GM23338 (cell line): ENCODE measurements around the gene CGGBP1. TPM values are rescaled to one million over a fixed set of nuclear protein-coding genes. Genes with fewer than 3 reads are reported as not detected.

Experiments
- ATAC-seq: fragments of 200-7000 bp; cut with Tn5 transposase; 3 replicates; pipeline ENCODE4 v1.9.1; 2020
- DNase-seq: peaks from one replicate; pipeline ENCODE4 v3.0.0-alpha.2; 2015; ENCODE audit warnings: low spot score
- H2AFZ ChIP-seq: fragments of 200-600 bp; sonication (generic); 2 replicates; pipeline ENCODE4 v1.8.0; 2016; ENCODE audit warnings: antibody characterized with exemption, mild to moderate bottlenecking, moderate library complexity
- H3F3A ChIP-seq: fragments of 200-600 bp; sonication (generic); replicated peaks from 2 replicates; pipeline ENCODE4 v1.8.0; 2017; ENCODE audit warnings: antibody characterized with exemption, mixed run types, low read depth
- H3K27ac ChIP-seq: fragments of 200-600 bp; sonication (generic); 2 replicates; pipeline ENCODE4 v1.6.1; 2016; ENCODE audit warnings: low read depth
- H3K27me3 ChIP-seq: fragments of 200-600 bp; sonication (generic); 2 replicates; pipeline ENCODE4 v1.8.0; 2016; ENCODE audit warnings: mild to moderate bottlenecking, mixed run types, moderate library complexity; ENCODE audit not compliant: insufficient read depth
- H3K36me3 ChIP-seq: fragments of 200-600 bp; sonication (generic); 2 replicates; pipeline ENCODE4 v1.8.0; 2016; ENCODE audit warnings: mild to moderate bottlenecking; ENCODE audit not compliant: insufficient read depth
- H3K4me1 ChIP-seq: fragments of 200-600 bp; sonication (generic); 2 replicates; pipeline ENCODE4 v1.8.0; 2016; ENCODE audit warnings: mild to moderate bottlenecking, moderate library complexity; ENCODE audit not compliant: insufficient read depth
- H3K4me2 ChIP-seq: fragments of 200-600 bp; sonication (generic); 2 replicates; pipeline ENCODE4 v1.7.1; 2017; ENCODE audit warnings: mixed run types
- H3K4me3 ChIP-seq: fragments of 200-600 bp; sonication (generic); 2 replicates; pipeline ENCODE4 v1.6.1; 2016; ENCODE audit warnings: mixed run types
- H3K79me2 ChIP-seq: fragments of 200-600 bp; sonication (generic); replicated peaks from 2 replicates; pipeline ENCODE4 v1.8.0; 2017; ENCODE audit warnings: mild to moderate bottlenecking; ENCODE audit not compliant: insufficient read depth
- H3K9me2 ChIP-seq: fragments of 200-600 bp; sonication (generic); 2 replicates; pipeline ENCODE4 v1.8.0; 2017; ENCODE audit not compliant: insufficient read depth
- H4K20me1 ChIP-seq: fragments of 200-600 bp; sonication (generic); replicated peaks from 2 replicates; pipeline ENCODE4 v1.8.0; 2017; ENCODE audit warnings: mild to moderate bottlenecking; ENCODE audit not compliant: insufficient read depth
- H3K27ac Mint-ChIP-seq: 2 replicates; pipeline ENCODE4 v1.8.0; 2020; ENCODE audit warnings: inconsistent platforms, mild to moderate bottlenecking, moderate library complexity, mixed read lengths
- H3K27me3 Mint-ChIP-seq: 3 replicates; pipeline ENCODE4 v1.8.0; 2022; ENCODE audit warnings: low read depth, mild to moderate bottlenecking, moderate library complexity, mixed read lengths, inconsistent platforms; ENCODE audit not compliant: insufficient read depth, poor library complexity
- H3K36me3 Mint-ChIP-seq: 3 replicates; pipeline ENCODE4 v1.8.0; 2021; ENCODE audit warnings: low read depth, mild to moderate bottlenecking, inconsistent platforms, moderate library complexity, mixed read lengths
- H3K4me1 Mint-ChIP-seq: 3 replicates; pipeline ENCODE4 v1.8.0; 2020; ENCODE audit warnings: mild to moderate bottlenecking, inconsistent platforms, mixed read lengths
- H3K4me3 Mint-ChIP-seq: 3 replicates; pipeline ENCODE4 v1.8.0; 2021; ENCODE audit warnings: moderate library complexity, mild to moderate bottlenecking, inconsistent platforms, mixed read lengths
- H3K9me3 Mint-ChIP-seq: 3 replicates; pipeline ENCODE4 v1.8.0; 2020; ENCODE audit warnings: moderate library complexity, mild to moderate bottlenecking, inconsistent platforms, mixed read lengths
- CTCF ChIP-seq, 2 experiments: fragments of 200-600 bp in 1 of 2; sonication (generic) in 1 of 2; conservative IDR thresholded peaks; 2 replicates each; pipeline versions ENCODE4 v1.5.1 to v1.6.1; 2016 to 2017; ENCODE audit warnings: antibody characterized with exemption in 2 of 2, low read depth in 2 of 2, mild to moderate bottlenecking in 2 of 2, moderate library complexity in 1 of 2
- ETS1 ChIP-seq: IDR thresholded peaks from 2 replicates; pipeline ENCODE4 v1.6.1; 2016; ENCODE audit warnings: antibody characterized with exemption
- EZH2phosphoT487 ChIP-seq: fragments of 200-600 bp; sonication (generic); IDR thresholded peaks from one replicate; pipeline ENCODE4 v1.8.1; 2018; ENCODE audit warnings: antibody characterized with exemption; ENCODE audit not compliant: unreplicated experiment
- POLR2AphosphoS5 ChIP-seq: IDR thresholded peaks from 2 replicates; pipeline ENCODE4 v1.6.1; 2016; ENCODE audit warnings: antibody characterized with exemption, low read depth
- REST ChIP-seq: IDR thresholded peaks from one replicate; pipeline ENCODE4 v1.6.1; 2018; ENCODE audit warnings: antibody characterized with exemption; ENCODE audit not compliant: unreplicated experiment
- polyA plus RNA-seq: library from polyadenylated mRNA; unstranded; fragments of >200 nt; fragmentation: Nextera tagmentation; extraction: Ambion mirVana; gene quantifications from 2 replicates; pipeline ENCODE4 v1.2.1, GENCODE V29; 2016
- total RNA-seq: library from RNA; depleted of rRNA; stranded (reverse); fragments of >200 nt; shearing (Covaris generic); gene quantifications from 2 replicates; pipeline ENCODE4 v1.2.3, GENCODE V29; 2014
- TF ChIP-seq, protein P1 (sequence below): fragments of 250-450 bp; sonication (Bioruptor Pico); IDR thresholded peaks from 2 replicates; pipeline ENCODE4 v1.5.0; 2020; ENCODE audit warnings: mild to moderate bottlenecking, moderate library complexity

The CGGBP1 gene
- total and polyA plus RNA-seq, 2 experiments from 2014 or later = 55.5 to 63.5 TPM

DNA sequence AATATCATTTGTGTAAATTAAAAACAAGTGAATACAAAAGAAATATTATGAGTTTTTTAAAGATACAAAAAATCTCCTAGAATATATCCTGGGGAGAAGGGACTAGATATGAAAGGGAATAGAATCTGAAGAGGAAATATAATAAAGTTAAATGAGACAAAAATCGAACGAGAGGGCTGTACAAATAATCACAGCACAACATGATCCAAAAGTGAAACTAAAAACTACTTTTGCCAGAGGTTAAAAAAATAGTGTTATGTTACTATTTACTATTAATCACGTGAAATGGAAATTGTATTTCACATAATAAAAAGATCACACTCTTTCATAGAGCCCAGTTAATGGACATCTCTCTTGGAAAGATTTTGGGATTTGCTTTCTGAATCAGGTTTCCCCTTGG is 28.6 kb downstream of the CGGBP1 start:
- DNase-seq (no peak), ATAC-seq (no peak)
- Histone ChIP-seq H3K27ac (no peak overlapping the region), H3K4me3 (no peak overlapping the region), H3K79me2 (no peaks in the 10 kb centered on the region), H3K4me1 (no peaks in the 10 kb centered on the region), H3F3A (no peaks in the 10 kb centered on the region), H3K4me2 (no peak overlapping the region), H2AFZ (no peak overlapping the region), H3K27me3 (no peaks in the 10 kb centered on the region), H3K36me3 (no peaks in the 10 kb centered on the region), H3K9me2 (no peaks in the 10 kb centered on the region), H4K20me1 (no peaks in the 10 kb centered on the region)
- Mint-ChIP-seq H3K36me3 (no peaks in the 10 kb centered on the region), H3K4me1 (peaks cover 3% of the 10 kb centered on the region; the same call in 1 of the 3 replicates), H3K4me3 (no peak overlapping the region), H3K9me3 (peaks cover 6% of the 10 kb centered on the region), H3K27me3 (peaks cover 2% of the 10 kb centered on the region), H3K27ac (no peak overlapping the region)
- TF ChIP-seq CTCF (conservative IDR thresholded peaks at IDR 0.05; ENCODE audit: low read depth in 2 of 2) = no peak

DNA sequence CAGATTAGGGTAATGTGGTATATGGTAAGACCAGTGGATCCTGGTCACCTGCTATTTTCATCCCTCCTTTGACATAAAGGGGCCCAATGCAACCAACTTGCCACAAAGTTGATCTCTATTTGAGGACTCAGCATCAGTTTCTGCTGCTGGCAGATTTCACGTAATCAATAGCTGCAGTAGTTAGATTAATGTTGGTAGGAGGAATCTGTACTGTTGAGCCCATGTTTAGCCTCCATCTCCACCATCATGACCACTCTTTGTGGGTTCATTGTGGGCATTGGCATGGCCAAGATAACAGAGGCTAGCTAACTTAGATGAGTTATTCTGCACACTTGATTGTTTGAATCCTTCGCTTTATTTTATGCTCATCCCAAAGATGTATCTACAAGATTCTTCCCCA is 29.9 kb downstream of the CGGBP1 start:
- H3K27ac Mint-ChIP-seq = no peak overlapping the region
- Histone ChIP-seq H3K79me2 (no peaks in the 10 kb centered on the region), H3K27me3 (no peaks in the 10 kb centered on the region), H2AFZ (no peak overlapping the region), H4K20me1 (no peaks in the 10 kb centered on the region), H3F3A (no peaks in the 10 kb centered on the region), H3K4me1 (no peaks in the 10 kb centered on the region), H3K4me3 (no peak overlapping the region), H3K9me2 (no peaks in the 10 kb centered on the region), H3K4me2 (no peak overlapping the region), H3K27ac (no peak overlapping the region), H3K36me3 (no peaks in the 10 kb centered on the region)
- peaks cover 2% of the 10 kb centered on the region for H3K27me3 Mint-ChIP-seq
- no peak for ATAC-seq
- no peaks in the 10 kb centered on the region for H3K36me3 Mint-ChIP-seq
- H3K4me3 Mint-ChIP-seq = no peak overlapping the region
- peaks cover 3% of the 10 kb centered on the region; the same call in 1 of the 3 replicates for H3K4me1 Mint-ChIP-seq
- H3K9me3 Mint-ChIP-seq = peaks cover 6% of the 10 kb centered on the region
- no peak for TF ChIP-seq REST
- TF ChIP-seq ETS1 = no peak
- TF ChIP-seq, protein P1, sequence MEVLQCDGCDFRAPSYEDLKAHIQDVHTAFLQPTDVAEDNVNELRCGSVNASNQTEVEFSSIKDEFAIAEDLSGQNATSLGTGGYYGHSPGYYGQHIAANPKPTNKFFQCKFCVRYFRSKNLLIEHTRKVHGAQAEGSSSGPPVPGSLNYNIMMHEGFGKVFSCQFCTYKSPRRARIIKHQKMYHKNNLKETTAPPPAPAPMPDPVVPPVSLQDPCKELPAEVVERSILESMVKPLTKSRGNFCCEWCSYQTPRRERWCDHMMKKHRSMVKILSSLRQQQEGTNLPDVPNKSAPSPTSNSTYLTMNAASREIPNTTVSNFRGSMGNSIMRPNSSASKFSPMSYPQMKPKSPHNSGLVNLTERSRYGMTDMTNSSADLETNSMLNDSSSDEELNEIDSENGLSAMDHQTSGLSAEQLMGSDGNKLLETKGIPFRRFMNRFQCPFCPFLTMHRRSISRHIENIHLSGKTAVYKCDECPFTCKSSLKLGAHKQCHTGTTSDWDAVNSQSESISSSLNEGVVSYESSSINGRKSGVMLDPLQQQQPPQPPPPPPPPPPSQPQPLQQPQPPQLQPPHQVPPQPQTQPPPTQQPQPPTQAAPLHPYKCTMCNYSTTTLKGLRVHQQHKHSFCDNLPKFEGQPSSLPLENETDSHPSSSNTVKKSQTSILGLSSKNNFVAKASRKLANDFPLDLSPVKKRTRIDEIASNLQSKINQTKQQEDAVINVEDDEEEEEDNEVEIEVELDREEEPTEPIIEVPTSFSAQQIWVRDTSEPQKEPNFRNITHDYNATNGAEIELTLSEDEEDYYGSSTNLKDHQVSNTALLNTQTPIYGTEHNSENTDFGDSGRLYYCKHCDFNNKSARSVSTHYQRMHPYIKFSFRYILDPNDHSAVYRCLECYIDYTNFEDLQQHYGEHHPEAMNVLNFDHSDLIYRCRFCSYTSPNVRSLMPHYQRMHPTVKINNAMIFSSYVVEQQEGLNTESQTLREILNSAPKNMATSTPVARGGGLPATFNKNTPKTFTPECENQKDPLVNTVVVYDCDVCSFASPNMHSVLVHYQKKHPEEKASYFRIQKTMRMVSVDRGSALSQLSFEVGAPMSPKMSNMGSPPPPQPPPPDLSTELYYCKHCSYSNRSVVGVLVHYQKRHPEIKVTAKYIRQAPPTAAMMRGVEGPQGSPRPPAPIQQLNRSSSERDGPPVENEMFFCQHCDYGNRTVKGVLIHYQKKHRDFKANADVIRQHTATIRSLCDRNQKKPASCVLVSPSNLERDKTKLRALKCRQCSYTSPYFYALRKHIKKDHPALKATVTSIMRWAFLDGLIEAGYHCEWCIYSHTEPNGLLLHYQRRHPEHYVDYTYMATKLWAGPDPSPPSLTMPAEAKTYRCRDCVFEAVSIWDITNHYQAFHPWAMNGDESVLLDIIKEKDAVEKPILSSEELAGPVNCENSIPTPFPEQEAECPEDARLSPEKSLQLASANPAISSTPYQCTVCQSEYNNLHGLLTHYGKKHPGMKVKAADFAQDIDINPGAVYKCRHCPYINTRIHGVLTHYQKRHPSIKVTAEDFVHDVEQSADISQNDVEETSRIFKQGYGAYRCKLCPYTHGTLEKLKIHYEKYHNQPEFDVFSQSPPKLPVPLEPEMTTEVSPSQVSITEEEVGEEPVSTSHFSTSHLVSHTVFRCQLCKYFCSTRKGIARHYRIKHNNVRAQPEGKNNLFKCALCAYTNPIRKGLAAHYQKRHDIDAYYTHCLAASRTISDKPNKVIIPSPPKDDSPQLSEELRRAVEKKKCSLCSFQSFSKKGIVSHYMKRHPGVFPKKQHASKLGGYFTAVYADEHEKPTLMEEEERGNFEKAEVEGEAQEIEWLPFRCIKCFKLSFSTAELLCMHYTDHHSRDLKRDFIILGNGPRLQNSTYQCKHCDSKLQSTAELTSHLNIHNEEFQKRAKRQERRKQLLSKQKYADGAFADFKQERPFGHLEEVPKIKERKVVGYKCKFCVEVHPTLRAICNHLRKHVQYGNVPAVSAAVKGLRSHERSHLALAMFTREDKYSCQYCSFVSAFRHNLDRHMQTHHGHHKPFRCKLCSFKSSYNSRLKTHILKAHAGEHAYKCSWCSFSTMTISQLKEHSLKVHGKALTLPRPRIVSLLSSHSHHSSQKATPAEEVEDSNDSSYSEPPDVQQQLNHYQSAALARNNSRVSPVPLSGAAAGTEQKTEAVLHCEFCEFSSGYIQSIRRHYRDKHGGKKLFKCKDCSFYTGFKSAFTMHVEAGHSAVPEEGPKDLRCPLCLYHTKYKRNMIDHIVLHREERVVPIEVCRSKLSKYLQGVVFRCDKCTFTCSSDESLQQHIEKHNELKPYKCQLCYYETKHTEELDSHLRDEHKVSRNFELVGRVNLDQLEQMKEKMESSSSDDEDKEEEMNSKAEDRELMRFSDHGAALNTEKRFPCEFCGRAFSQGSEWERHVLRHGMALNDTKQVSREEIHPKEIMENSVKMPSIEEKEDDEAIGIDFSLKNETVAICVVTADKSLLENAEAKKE (CRISPR knock-in tag) = no peak
- no peak for TF ChIP-seq EZH2phosphoT487
- TF ChIP-seq POLR2AphosphoS5 = no peak
- DNase-seq = no peak
